Activated CD8-positive, alpha-beta T cell treated with anti-CD3 and anti-CD28 coated beads for 36 hours (primary cell): ENCODE measurements around the gene ZNF335. TPM values are rescaled to one million over a fixed set of nuclear protein-coding genes. Genes with fewer than 3 reads are reported as not detected.

Experiments
- ATAC-seq: fragments of 200-7000 bp; cut with Tn5 transposase; one replicate; pipeline ENCODE4 v1.10.0; 2021; ENCODE audit warnings: mild to moderate bottlenecking, moderate library complexity
- CTCF ChIA-PET: fragments of 350-600 bp; sonication (Branson Sonifier 250); formaldehyde crosslinking; loops from one replicate; lab custom pipeline; 2021; ENCODE audit warnings: antibody characterized with exemption; lab: Charles Lee
- POLR2A ChIA-PET: fragments of 350-600 bp; sonication (Branson Sonifier 250); formaldehyde crosslinking; loops from one replicate; lab custom pipeline; 2021; ENCODE audit warnings: antibody characterized with exemption; lab: Charles Lee
- DNase-seq: peaks from one replicate; pipeline ENCODE4 v3.0.0-alpha.2; 2020
- H3K27ac Mint-ChIP-seq: one replicate; pipeline ENCODE4 v1.8.0; 2021; ENCODE audit warnings: mild to moderate bottlenecking, mixed read lengths
- H3K27me3 Mint-ChIP-seq: one replicate; pipeline ENCODE4 v1.8.0; 2021; ENCODE audit warnings: mixed read lengths
- H3K36me3 Mint-ChIP-seq: one replicate; pipeline ENCODE4 v1.8.0; 2021; ENCODE audit warnings: low read depth, mixed read lengths
- H3K4me1 Mint-ChIP-seq: one replicate; pipeline ENCODE4 v1.8.0; 2021; ENCODE audit warnings: low read depth, mixed read lengths
- H3K4me3 Mint-ChIP-seq: one replicate; pipeline ENCODE4 v1.8.0; 2021; ENCODE audit warnings: mild to moderate bottlenecking, moderate library complexity, mixed read lengths
- H3K9me3 Mint-ChIP-seq: one replicate; pipeline ENCODE4 v1.8.0; 2021; ENCODE audit warnings: mixed read lengths
- intact Hi-C: fragments of 100-400 bp; cut with micrococcal nuclease; formaldehyde crosslinking; loops from one replicate; pipeline ENCODE4 v1.10.0; 2022
- total RNA-seq, 2 experiments: library from RNA; stranded (reverse); gene quantifications; one replicate each; pipeline ENCODE4 v1.2.3, GENCODE V29; 2021
- TF ChIP-seq, protein P1 (sequence below): fragments of 200-600 bp; IDR thresholded peaks from one replicate; pipeline ENCODE4 v1.8.0; 2022; ENCODE audit warnings: antibody characterized with exemption, mild to moderate bottlenecking

Gene ZNF335
- total RNA-seq, 2 experiments from 2014 or later: 27.0 to 28.8 TPM

DNA sequence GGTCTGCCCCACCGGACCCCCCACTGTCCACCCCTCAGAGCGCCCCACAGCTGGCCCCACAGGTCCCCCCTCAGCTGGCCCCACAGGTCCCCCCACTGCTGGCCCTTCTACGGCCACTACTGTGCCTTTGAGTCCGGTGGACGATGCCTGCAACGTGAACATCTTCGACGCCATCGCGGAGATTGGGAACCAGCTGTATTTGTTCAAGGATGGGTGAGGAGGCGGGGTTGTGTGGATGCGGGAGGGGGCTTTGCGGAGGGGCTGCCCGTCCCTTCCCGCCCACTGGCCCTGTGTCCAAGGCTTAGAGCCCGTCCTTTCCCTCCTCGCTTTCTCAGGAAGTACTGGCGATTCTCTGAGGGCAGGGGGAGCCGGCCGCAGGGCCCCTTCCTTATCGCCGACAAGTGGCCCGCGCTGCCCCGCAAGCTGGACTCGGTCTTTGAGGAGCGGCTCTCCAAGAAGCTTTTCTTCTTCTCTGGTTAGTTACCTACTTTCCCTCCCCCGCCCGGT is 41.4 kb upstream of the ZNF335 start:
- no peaks in the 10 kb centered on the region for H3K9me3 Mint-ChIP-seq
- CTCF ChIA-PET: interaction anchor here (0.7 to 4.7 kb wide), 37 partner anchors 8 to 425 kb away, joined by 3 to 82 read pairs (median 6); partner anchors contain the start of genes ACOT8, ELMO2, SLC12A5 and ZNF335
- TF ChIP-seq, protein P1, sequence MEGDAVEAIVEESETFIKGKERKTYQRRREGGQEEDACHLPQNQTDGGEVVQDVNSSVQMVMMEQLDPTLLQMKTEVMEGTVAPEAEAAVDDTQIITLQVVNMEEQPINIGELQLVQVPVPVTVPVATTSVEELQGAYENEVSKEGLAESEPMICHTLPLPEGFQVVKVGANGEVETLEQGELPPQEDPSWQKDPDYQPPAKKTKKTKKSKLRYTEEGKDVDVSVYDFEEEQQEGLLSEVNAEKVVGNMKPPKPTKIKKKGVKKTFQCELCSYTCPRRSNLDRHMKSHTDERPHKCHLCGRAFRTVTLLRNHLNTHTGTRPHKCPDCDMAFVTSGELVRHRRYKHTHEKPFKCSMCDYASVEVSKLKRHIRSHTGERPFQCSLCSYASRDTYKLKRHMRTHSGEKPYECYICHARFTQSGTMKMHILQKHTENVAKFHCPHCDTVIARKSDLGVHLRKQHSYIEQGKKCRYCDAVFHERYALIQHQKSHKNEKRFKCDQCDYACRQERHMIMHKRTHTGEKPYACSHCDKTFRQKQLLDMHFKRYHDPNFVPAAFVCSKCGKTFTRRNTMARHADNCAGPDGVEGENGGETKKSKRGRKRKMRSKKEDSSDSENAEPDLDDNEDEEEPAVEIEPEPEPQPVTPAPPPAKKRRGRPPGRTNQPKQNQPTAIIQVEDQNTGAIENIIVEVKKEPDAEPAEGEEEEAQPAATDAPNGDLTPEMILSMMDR: no peak
- DNase-seq (no peak), ATAC-seq (no peak)
- H3K36me3 Mint-ChIP-seq: no peaks in the 10 kb centered on the region
- H3K27ac Mint-ChIP-seq: no peak overlapping the region
- POLR2A ChIA-PET: no interaction called here
- H3K4me1 Mint-ChIP-seq: peaks cover 48% of the 10 kb centered on the region
- intact Hi-C loops: no loop called here
- H3K27me3 Mint-ChIP-seq: peaks cover 67% of the 10 kb centered on the region
- H3K4me3 Mint-ChIP-seq: no peak overlapping the region

DNA sequence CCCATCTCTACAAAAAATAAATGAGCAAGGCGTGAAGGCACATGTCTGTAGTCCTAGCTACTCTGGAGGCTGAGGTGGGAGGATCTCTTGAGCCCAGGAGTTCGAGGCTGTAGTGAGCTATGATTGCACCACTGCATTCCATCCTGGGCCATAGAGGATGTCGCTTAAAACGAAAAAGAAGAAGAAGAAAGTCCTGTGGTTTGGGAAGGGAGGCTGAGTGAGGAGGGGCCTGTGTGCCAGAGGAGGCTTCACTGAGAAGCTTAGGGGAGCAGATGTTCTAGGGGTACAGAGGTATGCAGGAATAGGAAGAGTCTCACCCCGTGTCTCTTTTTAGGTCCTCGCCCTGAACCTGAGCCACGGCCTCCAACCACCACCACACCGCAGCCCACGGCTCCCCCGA is 40.9 kb upstream of the ZNF335 start:
- Mint-ChIP-seq H3K27ac (no peak overlapping the region), H3K9me3 (no peaks in the 10 kb centered on the region), H3K4me3 (no peak overlapping the region), H3K36me3 (no peaks in the 10 kb centered on the region), H3K4me1 (peaks cover 52% of the 10 kb centered on the region), H3K27me3 (peaks cover 64% of the 10 kb centered on the region)
- ATAC-seq: no peak
- no peak for DNase-seq
- ChIA-PET CTCF (interaction anchor here (0.7 to 4.7 kb wide), 34 partner anchors 8 to 425 kb away, joined by 3 to 82 read pairs (median 6); partner anchors contain the start of genes ACOT8, ELMO2, SLC12A5 and ZNF335), POLR2A (no interaction called here)
- intact Hi-C loops: no loop called here
- TF ChIP-seq, protein P1: no peak

DNA sequence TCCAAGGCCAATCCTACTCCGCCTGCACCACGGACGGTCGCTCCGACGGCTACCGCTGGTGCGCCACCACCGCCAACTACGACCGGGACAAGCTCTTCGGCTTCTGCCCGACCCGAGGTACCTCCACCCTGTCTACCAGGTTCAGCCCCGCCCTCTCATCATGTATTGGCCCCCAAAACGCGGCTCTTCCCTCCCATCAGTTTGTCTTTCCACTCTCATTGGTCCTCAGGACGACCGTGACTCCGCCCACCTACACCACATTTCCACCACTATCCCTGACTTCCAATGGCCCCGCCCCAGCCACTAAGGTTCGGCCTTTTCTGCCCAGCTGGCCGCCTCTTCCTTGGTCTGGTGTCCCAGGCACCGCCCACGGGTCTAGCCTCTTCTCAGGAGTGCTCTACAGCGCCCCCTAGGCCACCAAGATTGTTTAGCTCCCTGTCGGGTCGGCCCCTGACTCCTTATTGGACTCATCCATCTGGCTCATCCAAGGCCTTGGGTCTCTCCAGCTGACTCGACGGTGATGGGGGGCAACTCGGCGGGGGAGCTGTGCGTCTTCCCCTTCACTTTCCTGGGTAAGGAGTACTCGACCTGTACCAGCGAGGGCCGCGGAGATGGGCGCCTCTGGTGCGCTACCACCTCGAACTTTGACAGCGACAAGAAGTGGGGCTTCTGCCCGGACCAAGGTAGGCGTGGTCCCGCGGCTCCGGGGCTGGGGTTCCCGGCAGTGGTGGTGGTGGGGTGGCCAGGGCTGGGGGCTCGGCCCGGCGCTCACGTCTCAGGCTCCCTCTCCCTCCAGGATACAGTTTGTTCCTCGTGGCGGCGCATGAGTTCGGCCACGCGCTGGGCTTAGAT is 39.9 kb upstream of the ZNF335 start:
- no peak for ATAC-seq
- TF ChIP-seq, protein P1: peak; percentile 63
- Mint-ChIP-seq H3K36me3 (no peaks in the 10 kb centered on the region), H3K4me3 (no peak overlapping the region), H3K27me3 (peaks cover 66% of the 10 kb centered on the region), H3K4me1 (peaks cover 57% of the 10 kb centered on the region), H3K9me3 (no peaks in the 10 kb centered on the region), H3K27ac (no peak overlapping the region)
- CTCF ChIA-PET: interaction anchor here (1.1 to 4.7 kb wide), 9 partner anchors 13 to 391 kb away, joined by 3 to 82 read pairs (median 8); partner anchors contain the start of gene ZNF335
- intact Hi-C loops: no loop called here
- POLR2A ChIA-PET: no interaction called here
- DNase-seq: peak; percentile 74

DNA sequence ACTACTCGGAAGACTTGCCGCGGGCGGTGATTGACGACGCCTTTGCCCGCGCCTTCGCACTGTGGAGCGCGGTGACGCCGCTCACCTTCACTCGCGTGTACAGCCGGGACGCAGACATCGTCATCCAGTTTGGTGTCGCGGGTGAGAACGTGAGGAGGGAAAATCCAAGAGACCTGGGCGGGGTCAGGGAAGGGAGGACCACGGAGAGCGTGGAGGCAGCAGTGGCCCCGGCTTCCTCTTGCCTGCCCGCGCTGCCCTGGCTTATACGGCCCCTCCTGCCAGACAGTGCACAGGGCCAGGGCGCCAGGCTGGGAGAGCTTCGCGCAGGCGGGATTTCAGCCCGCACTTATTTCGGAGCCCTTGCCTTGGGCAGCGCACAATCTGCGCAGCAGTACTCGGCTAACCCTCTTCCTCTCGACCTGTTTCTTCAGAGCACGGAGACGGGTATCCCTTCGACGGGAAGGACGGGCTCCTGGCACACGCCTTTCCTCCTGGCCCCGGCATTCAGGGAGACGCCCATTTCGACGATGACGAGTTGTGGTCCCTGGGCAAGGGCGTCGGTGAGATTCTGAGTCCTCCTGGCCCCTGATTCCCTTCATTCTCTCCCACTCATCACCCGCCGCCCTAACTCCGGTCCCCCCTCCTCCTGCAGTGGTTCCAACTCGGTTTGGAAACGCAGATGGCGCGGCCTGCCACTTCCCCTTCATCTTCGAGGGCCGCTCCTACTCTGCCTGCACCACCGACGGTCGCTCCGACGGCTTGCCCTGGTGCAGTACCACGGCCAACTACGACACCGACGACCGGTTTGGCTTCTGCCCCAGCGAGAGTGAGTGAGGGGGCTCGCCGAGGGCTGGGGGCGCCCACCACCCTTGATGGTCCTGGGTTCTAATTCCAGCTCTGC is 38.7 kb upstream of the ZNF335 start:
- Mint-ChIP-seq H3K36me3 (no peaks in the 10 kb centered on the region), H3K4me1 (peaks cover 60% of the 10 kb centered on the region), H3K4me3 (peak overlapping the region; percentile 37), H3K9me3 (no peaks in the 10 kb centered on the region), H3K27me3 (peaks cover 69% of the 10 kb centered on the region), H3K27ac (no peak overlapping the region)
- ChIA-PET POLR2A (interaction anchor here (0.6 to 1.7 kb wide), 3 partner anchors 11 to 68 kb away, joined by 3 to 4 read pairs (median 3); no protein-coding TSS in a partner anchor), CTCF (interaction anchor here (0.9 to 4.7 kb wide), 6 partner anchors 11 to 77 kb away, joined by 3 to 82 read pairs (median 28); partner anchors contain the start of gene ZNF335)
- TF ChIP-seq, protein P1: no peak
- ATAC-seq (peak; percentile 31), DNase-seq (peak; percentile 55)
- intact Hi-C loops: no loop called here
